A673 (cell line): ENCODE data around the gene CAMSAP2.

Experiments
- CTCF ChIP-seq: fragments of 300-800, 200-600 bp; sonication (generic); conservative IDR thresholded peaks from 2 replicates; pipeline ENCODE4 v1.5.1; 2017; ENCODE audit warnings: low read depth, mild to moderate bottlenecking, antibody characterized with exemption, low read length, moderate library complexity, mixed read lengths
- EZH2 ChIP-seq: fragments of 200-600 bp; sonication (generic); IDR thresholded peaks from 2 replicates; pipeline ENCODE4 v1.6.1; 2017; ENCODE audit warnings: borderline replicate concordance, low read depth, mild to moderate bottlenecking, mixed read lengths, antibody characterized with exemption, low read length; ENCODE audit not compliant: poor library complexity, severe bottlenecking

GRCh38 chr1:200749090-200749489, 10.4 kb downstream of the CAMSAP2 start:
- TF ChIP-seq CTCF = no peak
- no peak for TF ChIP-seq EZH2
